Tibial artery (tissue), 4 donors: ENCODE measurements around the gene PHRF1.
A peak's percentile ranks its signal among the peaks of the same experiment; 100 is the strongest.

Source experiments
- DNase-seq, 2 donors: peaks; one replicate each; pipeline ENCODE4 v3.0.0-alpha.2; 2019
- H3K27ac ChIP-seq, 2 donors: fragments of 200-600 bp; sonication (generic) in 1 of 2; 1 replicate in 1 of 2; 2 replicates in 1 of 2; pipeline ENCODE4 v1.5.1; 2018 to 2019; ENCODE audit warnings: mild to moderate bottlenecking in 1 of 2
- H3K27me3 ChIP-seq, 2 donors: fragments of 200-600 bp; sonication (generic) in 1 of 2; one replicate each; pipeline versions ENCODE4 v1.5.1 to v1.6.0; 2016 to 2019
- H3K36me3 ChIP-seq, 3 donors: fragments of 200-600 bp; sonication (generic) in 2 of 3; one replicate each; pipeline ENCODE4 v1.5.1; 2016 to 2019; ENCODE audit warnings: mild to moderate bottlenecking in 2 of 3
- H3K4me1 ChIP-seq, 4 donors: fragments of 200-600 bp; sonication (generic) in 2 of 4; 1 replicate in 3 of 4; 2 replicates in 1 of 4; pipeline ENCODE4 v1.5.1; 2016 to 2019
- H3K4me3 ChIP-seq, 2 donors: fragments of 200-600 bp; sonication (generic) in 1 of 2; 1 replicate in 1 of 2; 2 replicates in 1 of 2; pipeline ENCODE4 v1.5.1; 2018 to 2019; ENCODE audit warnings: mild to moderate bottlenecking in 2 of 2
- H3K9me3 ChIP-seq, 3 donors: fragments of 200-600 bp; sonication (generic) in 1 of 3; one replicate each; pipeline ENCODE4 v1.5.1; 2016 to 2019
- intact Hi-C: fragments of 100-400 bp; cut with DNase I; formaldehyde crosslinking; loops from one replicate; pipeline ENCODE4 v1.15.0; 2023; ENCODE audit warnings: low total_unique reads
- TF ChIP-seq, protein P1 (sequence below), 2 experiments: fragments of 200-600 bp in 1 of 2; fragments of 450-650 bp in 1 of 2; IDR thresholded peaks; one replicate each; pipeline ENCODE4 v1.5.1; 2017 to 2019; ENCODE audit warnings: antibody characterized with exemption in 2 of 2, mild to moderate bottlenecking in 1 of 2, moderate library complexity in 1 of 2

The PHRF1 gene

DNA sequence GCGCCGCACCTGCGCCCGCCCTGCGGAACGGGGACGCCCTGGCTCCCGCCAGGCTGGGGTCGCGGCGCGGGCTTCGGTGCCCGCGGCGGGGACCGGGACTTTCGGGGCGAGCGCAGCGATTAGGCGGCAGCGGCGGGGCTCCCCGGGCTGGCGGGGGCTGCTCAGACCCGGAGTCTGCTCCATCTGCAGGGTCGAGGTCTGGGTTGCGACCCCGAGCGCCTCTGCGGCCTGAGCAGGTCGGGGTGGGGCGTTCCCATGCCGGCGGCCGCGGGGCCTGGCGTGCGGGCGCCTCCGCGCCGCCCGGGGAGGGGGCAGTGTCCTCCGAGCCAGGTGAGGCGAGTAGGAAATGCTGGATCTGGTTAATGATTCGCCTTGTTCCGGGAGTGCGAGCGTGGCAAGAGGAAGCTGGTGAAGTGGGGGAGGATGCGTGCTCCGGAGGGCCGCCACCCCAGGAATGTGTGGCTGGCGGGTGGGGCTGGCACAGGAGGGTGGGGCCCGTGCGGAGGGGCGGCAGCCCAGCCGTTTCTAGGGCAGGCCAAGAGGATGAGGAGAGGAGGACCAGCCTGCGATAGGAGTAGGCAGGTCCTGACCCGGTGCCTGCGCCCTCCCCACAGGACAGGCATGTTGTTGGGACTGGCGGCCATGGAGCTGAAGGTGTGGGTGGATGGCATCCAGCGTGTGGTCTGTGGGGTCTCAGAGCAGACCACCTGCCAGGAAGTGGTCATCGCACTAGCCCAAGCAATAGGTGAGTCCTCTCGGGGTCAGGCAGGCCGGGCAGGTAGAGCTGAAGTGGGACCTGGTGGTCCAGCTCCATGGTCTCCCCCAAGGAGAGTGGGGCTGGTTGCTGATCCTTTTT, 14.9 kb upstream of the PHRF1 start:
- peaks cover 0 to 34% of the 10 kb centered on the region in 2 donors for H3K27me3 ChIP-seq
- H3K36me3 ChIP-seq = no peaks in the 10 kb centered on the region
- H3K4me3 ChIP-seq = peak overlapping the region; percentile 58 to 96
- no peak for DNase-seq
- TF ChIP-seq, protein P1, sequence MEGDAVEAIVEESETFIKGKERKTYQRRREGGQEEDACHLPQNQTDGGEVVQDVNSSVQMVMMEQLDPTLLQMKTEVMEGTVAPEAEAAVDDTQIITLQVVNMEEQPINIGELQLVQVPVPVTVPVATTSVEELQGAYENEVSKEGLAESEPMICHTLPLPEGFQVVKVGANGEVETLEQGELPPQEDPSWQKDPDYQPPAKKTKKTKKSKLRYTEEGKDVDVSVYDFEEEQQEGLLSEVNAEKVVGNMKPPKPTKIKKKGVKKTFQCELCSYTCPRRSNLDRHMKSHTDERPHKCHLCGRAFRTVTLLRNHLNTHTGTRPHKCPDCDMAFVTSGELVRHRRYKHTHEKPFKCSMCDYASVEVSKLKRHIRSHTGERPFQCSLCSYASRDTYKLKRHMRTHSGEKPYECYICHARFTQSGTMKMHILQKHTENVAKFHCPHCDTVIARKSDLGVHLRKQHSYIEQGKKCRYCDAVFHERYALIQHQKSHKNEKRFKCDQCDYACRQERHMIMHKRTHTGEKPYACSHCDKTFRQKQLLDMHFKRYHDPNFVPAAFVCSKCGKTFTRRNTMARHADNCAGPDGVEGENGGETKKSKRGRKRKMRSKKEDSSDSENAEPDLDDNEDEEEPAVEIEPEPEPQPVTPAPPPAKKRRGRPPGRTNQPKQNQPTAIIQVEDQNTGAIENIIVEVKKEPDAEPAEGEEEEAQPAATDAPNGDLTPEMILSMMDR (IDR thresholded peaks at IDR 0.05) = no peak
- H3K4me1 ChIP-seq = peaks cover 0 to 32% (median 13%) of the 10 kb centered on the region in 4 donors
- H3K9me3 ChIP-seq = no peaks in the 10 kb centered on the region
- intact Hi-C loops = no loop called here
- peak overlapping the region; percentile 23 to 25 for H3K27ac ChIP-seq

GRCh38 chr11:562046-562645, 14.1 kb upstream of the PHRF1 start:
- no peak overlapping the region for H3K27ac ChIP-seq

DNA sequence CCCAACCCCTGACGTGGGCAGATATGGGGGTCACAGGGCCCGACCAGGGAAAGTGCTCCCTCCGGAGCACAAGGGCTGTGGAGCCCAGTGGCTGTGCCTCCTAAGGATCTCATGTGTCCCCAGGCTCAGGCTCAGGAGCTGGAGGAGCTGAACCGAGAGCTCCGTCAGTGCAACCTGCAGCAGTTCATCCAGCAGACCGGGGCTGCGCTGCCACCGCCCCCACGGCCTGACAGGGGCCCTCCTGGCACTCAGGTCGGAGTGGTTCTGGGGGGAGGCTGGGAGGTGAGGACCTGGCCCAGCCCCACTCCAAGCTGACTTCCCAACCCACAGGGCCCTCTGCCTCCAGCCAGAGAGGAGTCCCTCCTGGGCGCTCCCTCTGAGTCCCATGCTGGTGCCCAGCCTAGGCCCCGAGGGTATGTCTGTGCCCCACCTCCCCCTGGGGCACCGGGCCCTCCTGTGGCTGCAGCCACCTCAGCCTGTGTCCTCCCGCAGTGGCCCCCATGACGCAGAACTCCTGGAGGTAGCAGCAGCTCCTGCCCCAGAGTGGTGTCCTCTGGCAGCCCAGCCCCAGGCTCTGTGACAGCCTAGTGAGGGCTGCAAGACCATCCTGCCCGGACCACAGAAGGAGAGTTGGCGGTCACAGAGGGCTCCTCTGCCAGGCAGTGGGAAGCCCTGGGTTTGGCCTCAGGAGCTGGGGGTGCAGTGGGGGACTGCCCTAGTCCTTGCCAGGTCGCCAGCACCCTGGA, 13.0 kb upstream of the PHRF1 start:
- TF ChIP-seq, protein P1 (IDR thresholded peaks at IDR 0.05) = no peak
- intact Hi-C loops = no loop called here
- Histone ChIP-seq H3K36me3 (no peaks in the 10 kb centered on the region), H3K4me1 (peaks cover 0 to 43% (median 22%) of the 10 kb centered on the region in 4 donors), H3K9me3 (no peaks in the 10 kb centered on the region), H3K27ac (no peak overlapping the region), H3K27me3 (peaks cover 0 to 15% of the 10 kb centered on the region in 2 donors), H3K4me3 (no peak overlapping the region)
- no peak for DNase-seq

More at GRCh38 chr11:562046-562645, 14.1 kb upstream of the PHRF1 start:
- peak overlapping the region in 1 of 2 donors; percentile 96 for H3K4me3 ChIP-seq
- intact Hi-C loops = no loop called here
- H3K36me3 ChIP-seq = no peaks in the 10 kb centered on the region
- H3K9me3 ChIP-seq = no peaks in the 10 kb centered on the region
- peaks cover 0 to 26% of the 10 kb centered on the region in 2 donors for H3K27me3 ChIP-seq
- H3K4me1 ChIP-seq = peaks cover 0 to 32% (median 14%) of the 10 kb centered on the region in 4 donors
- no peak for DNase-seq
- TF ChIP-seq, protein P1 (IDR thresholded peaks at IDR 0.05) = no peak

DNA sequence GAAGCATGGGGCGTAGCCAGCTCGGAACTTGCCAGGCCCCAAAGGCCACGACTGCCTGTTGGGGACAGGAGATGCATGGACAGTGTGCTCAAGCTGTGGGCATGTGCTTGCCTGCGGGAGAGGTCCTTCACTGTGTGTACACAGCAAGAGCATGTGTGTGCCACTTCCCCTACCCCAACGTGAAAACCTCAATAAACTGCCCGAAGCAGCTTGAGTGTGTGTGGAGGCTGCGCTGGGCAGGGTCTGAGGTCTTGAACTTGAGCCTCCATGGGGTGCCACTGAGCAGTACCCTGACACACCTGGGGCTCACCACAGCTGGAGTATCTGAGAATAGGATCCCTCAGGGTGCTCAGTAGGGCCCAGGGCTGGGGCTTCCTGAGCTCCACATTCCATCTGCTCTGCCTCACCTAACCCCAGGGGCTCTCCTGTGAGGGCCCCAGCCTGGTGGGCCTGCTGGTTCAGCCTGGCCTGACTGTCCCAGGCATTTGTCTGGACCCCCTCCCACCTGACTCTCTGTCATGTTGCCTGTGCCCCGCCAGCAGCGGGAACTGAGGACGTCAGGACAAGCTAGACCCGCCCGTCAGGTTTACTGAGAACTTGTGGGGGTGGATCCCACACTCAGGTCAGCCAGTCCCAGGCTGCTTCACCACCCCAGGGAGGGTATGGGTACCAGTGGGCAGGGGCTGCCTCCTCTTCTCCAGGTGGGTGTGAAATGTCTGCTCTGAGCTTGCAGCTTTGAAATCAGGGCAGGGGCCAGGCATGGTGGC, 12.3 kb upstream of the PHRF1 start:
- Histone ChIP-seq H3K27me3 (peaks cover 0 to 8% of the 10 kb centered on the region in 2 donors), H3K27ac (no peak overlapping the region), H3K36me3 (no peaks in the 10 kb centered on the region), H3K4me3 (no peak overlapping the region), H3K9me3 (no peaks in the 10 kb centered on the region), H3K4me1 (peaks cover 0 to 46% (median 24%) of the 10 kb centered on the region in 4 donors)
- DNase-seq = no peak
- intact Hi-C loops = no loop called here
- TF ChIP-seq, protein P1 (IDR thresholded peaks at IDR 0.05) = no peak

DNA sequence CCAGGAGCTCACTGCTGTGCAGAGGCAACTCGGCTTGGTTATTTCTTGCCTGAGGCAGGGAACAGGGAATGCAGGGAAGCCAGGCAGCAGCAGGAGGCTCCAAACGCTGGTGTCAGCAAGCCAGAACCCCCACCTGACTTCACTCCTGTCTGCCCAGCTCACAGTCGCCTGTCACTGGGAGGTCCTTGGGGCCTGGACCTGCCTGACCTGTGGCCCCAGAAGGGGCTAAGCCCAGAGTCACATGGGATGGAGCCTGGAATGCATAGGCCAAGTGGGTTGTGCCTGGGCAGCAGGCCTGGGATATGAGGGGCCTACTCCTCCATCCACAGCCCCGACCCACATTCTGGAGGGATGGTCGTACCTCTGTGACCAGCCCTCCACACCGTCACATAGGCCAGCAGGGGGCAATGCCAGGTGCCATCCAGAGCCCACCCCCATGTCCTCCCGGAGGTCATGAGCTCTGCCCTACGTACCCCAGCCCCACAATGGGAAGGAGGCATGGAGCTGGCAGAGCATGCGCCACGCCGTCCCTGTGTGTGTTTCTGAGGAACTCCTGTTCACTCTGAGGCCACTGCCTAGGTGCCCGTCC, 10.3 kb upstream of the PHRF1 start:
- no peak overlapping the region for H3K4me3 ChIP-seq
- no peak overlapping the region for H3K27ac ChIP-seq
- intact Hi-C loops = no loop called here
- H3K36me3 ChIP-seq = no peaks in the 10 kb centered on the region
- H3K4me1 ChIP-seq = peaks cover 0 to 44% (median 23%) of the 10 kb centered on the region in 4 donors
- no peaks in the 10 kb centered on the region for H3K27me3 ChIP-seq
- no peak for DNase-seq
- H3K9me3 ChIP-seq = no peaks in the 10 kb centered on the region
- TF ChIP-seq, protein P1 (IDR thresholded peaks at IDR 0.05) = no peak
